Fibroblast of skin of left quadriceps (primary cell): ENCODE data around the gene MAP3K20.
A peak's percentile ranks its signal among the peaks of the same experiment; 100 is the strongest.

Experiments used
- DNase-seq, 2 experiments: peaks; one replicate each; pipeline ENCODE4 v3.0.0-alpha.2; 2013; ENCODE audit warnings: low read depth in 2 of 2

The MAP3K20 gene

GRCh38 chr2:173050684-173051083, 25.0 kb upstream of the MAP3K20 start:
- DNase-seq = no peak

- DNase-seq = no peak
Measured at GRCh38 chr2:173051463-173052215, 24.0 kb upstream of the MAP3K20 start.

GRCh38 chr2:173053043-173053699, 22.5 kb upstream of the MAP3K20 start:
- no peak for DNase-seq

- DNase-seq = peak; percentile 70 to 75
Measured at GRCh38 chr2:173054466-173054865, 21.2 kb upstream of the MAP3K20 start.

GRCh38 chr2:173056705-173057364, 18.8 kb upstream of the MAP3K20 start:
- DNase-seq = no peak

- no peak for DNase-seq
Measured at GRCh38 chr2:173058097-173058496, 17.5 kb upstream of the MAP3K20 start.

- no peak for DNase-seq
Measured at GRCh38 chr2:173058673-173059072, 17.0 kb upstream of the MAP3K20 start.

- no peak for DNase-seq
Measured at GRCh38 chr2:173059292-173059691, 16.4 kb upstream of the MAP3K20 start.

- DNase-seq = no peak
Measured at GRCh38 chr2:173059971-173060461, 15.6 kb upstream of the MAP3K20 start.

- peak in 1 of 2 experiments; percentile 62 for DNase-seq
Measured at GRCh38 chr2:173062801-173063200, 12.8 kb upstream of the MAP3K20 start.

- DNase-seq = peak; percentile 62 to 72
Measured at GRCh38 chr2:173064151-173064805, 11.4 kb upstream of the MAP3K20 start.

GRCh38 chr2:173066887-173067676, 8.6 kb upstream of the MAP3K20 start:
- DNase-seq = no peak

GRCh38 chr2:173075056-173075780, 428 bp upstream of the MAP3K20 start:
- no peak for DNase-seq

GRCh38 chr2:173076581-173077345, 1.1 kb downstream of the MAP3K20 start:
- DNase-seq = no peak

- no peak for DNase-seq
Measured at GRCh38 chr2:173077506-173078177, 2.0 kb downstream of the MAP3K20 start.

GRCh38 chr2:173079141-173079540, 3.5 kb downstream of the MAP3K20 start:
- no peak for DNase-seq

- peak; percentile 93 for DNase-seq
Measured at GRCh38 chr2:173079973-173080860, 4.6 kb downstream of the MAP3K20 start.

- no peak for DNase-seq
Measured at GRCh38 chr2:173086518-173087213, 11.0 kb downstream of the MAP3K20 start.
